ENCODE measurements around the gene BMAL1. TPM values are rescaled to one million over a fixed set of nuclear protein-coding genes. Genes with fewer than 3 reads are reported as not detected.

BMAL1 gene
- total RNA-seq, 1 donor from 2014 or later, result 7.0 TPM

DNA sequence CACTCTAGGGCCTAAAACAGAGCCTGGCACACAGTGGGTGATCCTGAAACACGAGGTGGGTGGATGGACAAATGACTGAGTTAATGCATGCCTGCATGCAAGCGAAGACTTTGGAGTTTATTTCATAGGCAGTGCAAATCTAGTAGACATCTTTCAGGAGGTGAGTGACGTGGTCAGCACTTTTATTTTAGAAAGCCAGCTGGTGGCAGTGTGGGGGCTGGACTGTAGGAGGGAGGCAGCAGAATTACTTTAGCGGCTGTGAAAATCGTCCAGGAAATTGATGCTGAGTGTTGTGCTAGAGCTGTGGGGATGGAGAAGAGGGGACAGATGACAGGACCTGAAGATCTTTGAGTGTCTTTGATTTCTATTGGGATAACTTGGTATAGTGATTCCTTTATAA lies 47.1 kb downstream of the BMAL1 start:
- Mint-ChIP-seq H3K36me3 (ENCODE audit: insufficient read depth) (no peaks in the 10 kb centered on the region), H3K4me1 (ENCODE audit: low read depth) (peaks cover 4% of the 10 kb centered on the region), H3K4me3 (ENCODE audit: low read depth) (no peak overlapping the region), H3K27ac (no peak overlapping the region), H3K9me3 (ENCODE audit: low read depth) (no peaks in the 10 kb centered on the region), H3K27me3 (no peaks in the 10 kb centered on the region)
- no peak for DNase-seq (ENCODE audit: low spot score, unreplicated experiment)
- TF ChIP-seq, protein P1, sequence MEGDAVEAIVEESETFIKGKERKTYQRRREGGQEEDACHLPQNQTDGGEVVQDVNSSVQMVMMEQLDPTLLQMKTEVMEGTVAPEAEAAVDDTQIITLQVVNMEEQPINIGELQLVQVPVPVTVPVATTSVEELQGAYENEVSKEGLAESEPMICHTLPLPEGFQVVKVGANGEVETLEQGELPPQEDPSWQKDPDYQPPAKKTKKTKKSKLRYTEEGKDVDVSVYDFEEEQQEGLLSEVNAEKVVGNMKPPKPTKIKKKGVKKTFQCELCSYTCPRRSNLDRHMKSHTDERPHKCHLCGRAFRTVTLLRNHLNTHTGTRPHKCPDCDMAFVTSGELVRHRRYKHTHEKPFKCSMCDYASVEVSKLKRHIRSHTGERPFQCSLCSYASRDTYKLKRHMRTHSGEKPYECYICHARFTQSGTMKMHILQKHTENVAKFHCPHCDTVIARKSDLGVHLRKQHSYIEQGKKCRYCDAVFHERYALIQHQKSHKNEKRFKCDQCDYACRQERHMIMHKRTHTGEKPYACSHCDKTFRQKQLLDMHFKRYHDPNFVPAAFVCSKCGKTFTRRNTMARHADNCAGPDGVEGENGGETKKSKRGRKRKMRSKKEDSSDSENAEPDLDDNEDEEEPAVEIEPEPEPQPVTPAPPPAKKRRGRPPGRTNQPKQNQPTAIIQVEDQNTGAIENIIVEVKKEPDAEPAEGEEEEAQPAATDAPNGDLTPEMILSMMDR (IDR thresholded peaks at IDR 0.05; ENCODE audit: unreplicated experiment), result no peak

- H3K9me3 Mint-ChIP-seq (ENCODE audit: low read depth), result no peaks in the 10 kb centered on the region
- no peak overlapping the region for H3K27ac Mint-ChIP-seq
- TF ChIP-seq, protein P1 (IDR thresholded peaks at IDR 0.05; ENCODE audit: unreplicated experiment), result no peak
These were observed 49.8 kb downstream of the BMAL1 start for GRCh38 chr11:13327421-13327820.

DNA sequence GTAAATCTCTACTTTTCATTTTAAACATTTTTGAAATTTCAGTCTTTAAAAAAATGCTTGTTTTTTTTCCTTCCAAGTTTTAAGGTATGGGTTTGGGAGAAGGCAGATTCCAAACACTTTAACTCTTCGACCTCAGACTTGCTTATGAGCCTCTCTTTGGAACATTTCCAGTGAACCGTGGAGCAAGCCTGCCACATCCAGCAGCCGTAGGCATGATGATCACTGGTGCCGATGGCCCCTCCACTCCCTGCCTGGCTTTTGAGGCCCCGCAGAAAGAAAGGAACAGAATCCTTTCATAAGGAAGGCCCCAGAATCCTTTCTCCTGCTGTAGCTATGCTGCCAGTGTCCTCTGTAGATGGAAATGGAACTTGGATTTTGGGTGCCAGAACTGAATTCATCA lies 50.7 kb downstream of the BMAL1 start:
- peaks cover 6% of the 10 kb centered on the region for H3K4me1 Mint-ChIP-seq (ENCODE audit: low read depth)
- H3K27ac Mint-ChIP-seq, result no peak overlapping the region
- no peaks in the 10 kb centered on the region for H3K36me3 Mint-ChIP-seq (ENCODE audit: insufficient read depth)

More at GRCh38 chr11:13327421-13327820, 49.8 kb downstream of the BMAL1 start:
- Mint-ChIP-seq H3K4me1 (ENCODE audit: low read depth) (peaks cover 4% of the 10 kb centered on the region), H3K36me3 (ENCODE audit: insufficient read depth) (no peaks in the 10 kb centered on the region), H3K4me3 (ENCODE audit: low read depth) (no peak overlapping the region), H3K27me3 (no peaks in the 10 kb centered on the region)
- no peak for DNase-seq (ENCODE audit: low spot score, unreplicated experiment)

GRCh38 chr11:13329670-13330356 lies 52.2 kb downstream of the BMAL1 start:
- no peaks in the 10 kb centered on the region for H3K36me3 Mint-ChIP-seq (ENCODE audit: insufficient read depth)
- H3K27ac Mint-ChIP-seq, result peak overlapping the region; percentile 62
- H3K4me3 Mint-ChIP-seq (ENCODE audit: low read depth), result no peak overlapping the region

More for the DNA sequence above, 50.7 kb downstream of the BMAL1 start:
- DNase-seq (ENCODE audit: low spot score, unreplicated experiment), result no peak
- H3K9me3 Mint-ChIP-seq (ENCODE audit: low read depth), result no peaks in the 10 kb centered on the region
- TF ChIP-seq, protein P1 (IDR thresholded peaks at IDR 0.05; ENCODE audit: unreplicated experiment), result no peak
- no peak overlapping the region for H3K4me3 Mint-ChIP-seq (ENCODE audit: low read depth)
- no peaks in the 10 kb centered on the region for H3K27me3 Mint-ChIP-seq

DNA sequence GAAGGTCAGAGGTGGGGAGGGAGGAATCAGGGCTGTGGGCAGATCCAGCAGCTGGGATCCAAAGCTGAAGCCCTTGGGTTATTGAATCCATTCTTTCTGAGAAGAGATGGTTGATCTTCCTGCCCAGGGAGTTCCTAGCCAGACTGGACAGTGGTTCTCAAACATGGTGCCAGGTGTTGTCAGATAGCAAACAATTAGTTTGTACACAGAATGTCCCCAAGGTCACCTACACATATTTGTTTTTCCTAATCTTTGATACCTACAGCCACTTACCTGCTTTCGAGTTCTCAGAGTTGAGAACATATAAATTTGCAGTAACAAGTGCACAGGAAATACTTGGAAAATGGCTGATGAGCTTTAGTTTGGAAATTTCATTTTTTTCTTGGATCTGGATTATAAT lies 54.5 kb downstream of the BMAL1 start:
- TF ChIP-seq, protein P1 (IDR thresholded peaks at IDR 0.05; ENCODE audit: unreplicated experiment), result no peak
- H3K36me3 Mint-ChIP-seq (ENCODE audit: insufficient read depth), result no peaks in the 10 kb centered on the region
- no peak overlapping the region for H3K27ac Mint-ChIP-seq

More at GRCh38 chr11:13329670-13330356, 52.2 kb downstream of the BMAL1 start:
- TF ChIP-seq, protein P1 (IDR thresholded peaks at IDR 0.05; ENCODE audit: unreplicated experiment), result no peak
- Mint-ChIP-seq H3K4me1 (ENCODE audit: low read depth) (peaks cover 9% of the 10 kb centered on the region), H3K27me3 (no peaks in the 10 kb centered on the region), H3K9me3 (ENCODE audit: low read depth) (no peaks in the 10 kb centered on the region)
- no peak for DNase-seq (ENCODE audit: low spot score, unreplicated experiment)

More for the DNA sequence above, 54.5 kb downstream of the BMAL1 start:
- H3K27me3 Mint-ChIP-seq, result no peaks in the 10 kb centered on the region
- no peak overlapping the region for H3K4me3 Mint-ChIP-seq (ENCODE audit: low read depth)
- peaks cover 9% of the 10 kb centered on the region for H3K4me1 Mint-ChIP-seq (ENCODE audit: low read depth)
- no peaks in the 10 kb centered on the region for H3K9me3 Mint-ChIP-seq (ENCODE audit: low read depth)
- DNase-seq (ENCODE audit: low spot score, unreplicated experiment), result no peak

Measured in progenitor cell of endocrine pancreas (in vitro differentiated cells).